OCI-LY3 (cell line): ENCODE data around the gene SNTG2.

Experiments
- CTCF ChIP-seq: fragments of 200-600, 300-600 bp; sonication (generic); IDR thresholded peaks from 2 replicates; pipeline ENCODE4 v1.5.1; 2014; ENCODE audit warnings: antibody characterized with exemption, low read length, low read depth
- EZH2phosphoT487 ChIP-seq: fragments of 200-600 bp; shearing (Covaris generic); IDR thresholded peaks from 2 replicates; pipeline ENCODE4 v1.6.1; 2018; ENCODE audit warnings: antibody characterized with exemption, mixed run types, low read depth

GRCh38 chr2:922185-922584 is 28.5 kb upstream of the SNTG2 start:
- TF ChIP-seq CTCF = no peak
- TF ChIP-seq EZH2phosphoT487 = no peak
